Smooth muscle cell (in vitro differentiated cells): Measurements from ENCODE around the gene TEAD1. TPM values are rescaled to one million over a fixed set of nuclear protein-coding genes. Genes with fewer than 3 reads are reported as not detected.
A peak's percentile ranks its signal among the peaks of the same experiment; 100 is the strongest.

ENCODE experiments used
- DNase-seq: peaks from one replicate; lab custom pipeline; 2025; ENCODE audit not compliant: unreplicated experiment; lab: John Stamatoyannopoulos, UW
- H2AFZ ChIP-seq: fragments of 200-600 bp; sonication (generic); 2 replicates; pipeline ENCODE4 v1.6.0; 2016; ENCODE audit warnings: antibody characterized with exemption, low read depth, mild to moderate bottlenecking
- H3F3A ChIP-seq: fragments of 200-600 bp; sonication (generic); 2 replicates; pipeline ENCODE4 v1.6.0; 2017; ENCODE audit warnings: antibody characterized with exemption, low read depth
- H3K27ac ChIP-seq: fragments of 200-600 bp; sonication (generic); 2 replicates; pipeline ENCODE4 v1.5.1; 2016; ENCODE audit warnings: low read depth, mild to moderate bottlenecking
- H3K27me3 ChIP-seq: fragments of 200-600 bp; sonication (generic); 2 replicates; pipeline ENCODE4 v1.6.1; 2016; ENCODE audit warnings: low read depth, mild to moderate bottlenecking
- H3K36me3 ChIP-seq: fragments of 200-600 bp; sonication (generic); 2 replicates; pipeline ENCODE4 v1.5.1; 2016; ENCODE audit warnings: low read depth
- H3K4me1 ChIP-seq: fragments of 200-600 bp; sonication (generic); 2 replicates; pipeline ENCODE4 v1.5.1; 2016; ENCODE audit warnings: low read depth
- H3K4me2 ChIP-seq: fragments of 200-600 bp; sonication (generic); 2 replicates; pipeline ENCODE4 v1.6.0; 2016; ENCODE audit warnings: mild to moderate bottlenecking
- H3K4me3 ChIP-seq: fragments of 200-600 bp; sonication (generic); 2 replicates; pipeline ENCODE4 v1.5.1; 2016; ENCODE audit warnings: mild to moderate bottlenecking
- H3K79me2 ChIP-seq: fragments of 200-600 bp; sonication (generic); 2 replicates; pipeline ENCODE4 v1.6.0; 2016; ENCODE audit warnings: low read depth, mild to moderate bottlenecking
- H3K9ac ChIP-seq: fragments of 200-600 bp; sonication (generic); 2 replicates; pipeline ENCODE4 v1.6.0; 2016; ENCODE audit warnings: low read depth
- H3K9me3 ChIP-seq: fragments of 200-600 bp; sonication (generic); replicated peaks from 2 replicates; pipeline ENCODE4 v1.5.1; 2016; ENCODE audit warnings: low read depth
- H4K20me1 ChIP-seq: fragments of 200-600 bp; sonication (generic); 2 replicates; pipeline ENCODE4 v1.6.0; 2016; ENCODE audit warnings: low read depth
- CTCF ChIP-seq: fragments of 200-600 bp; sonication (generic); IDR thresholded peaks from 2 replicates; pipeline ENCODE4 v1.5.1; 2017; ENCODE audit warnings: borderline replicate concordance, mild to moderate bottlenecking, antibody characterized with exemption; ENCODE audit not compliant: insufficient read depth, poor library complexity, severe bottlenecking
- WGBS: methylation state at CpG from one replicate; pipeline ENCODE4 v1.1.7; 2016; ENCODE audit warnings: low lambda C conversion rate; 5-methylcytosine and 5-hydroxymethylcytosine counted together
- polyA plus RNA-seq: library from polyadenylated mRNA; unstranded; fragments of >200 nt; fragmentation: Nextera tagmentation; extraction: Ambion mirVana; gene quantifications from 2 replicates; pipeline ENCODE4 v1.2.1, GENCODE V29; 2016
- total RNA-seq: library from RNA; depleted of rRNA; stranded (reverse); fragments of >200 nt; gene quantifications from 2 replicates; pipeline ENCODE4 v1.2.3, GENCODE V29; 2014

TEAD1 gene
- total and polyA plus RNA-seq, 2 experiments from 2014 or later, result 63.0 to 181 TPM

DNA sequence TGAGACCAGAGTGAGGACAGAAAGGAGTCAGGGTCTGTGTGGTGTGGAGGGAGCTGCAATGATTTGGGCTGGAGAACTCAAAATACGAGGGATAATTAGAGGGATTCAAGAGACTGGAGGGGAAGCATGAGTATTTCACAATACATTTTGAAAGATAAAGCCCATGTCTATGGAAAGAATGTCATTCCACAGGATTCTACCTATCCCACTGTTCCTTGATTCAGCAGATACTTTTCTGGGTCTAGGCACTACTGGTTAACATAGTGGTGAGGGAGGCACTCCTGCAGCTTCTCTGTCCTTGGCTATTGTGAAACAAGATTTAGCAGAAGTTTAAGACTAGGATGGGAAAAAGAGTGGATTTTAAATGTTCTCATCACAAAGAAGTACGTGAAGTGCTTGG lies 262.0 kb downstream of the TEAD1 start:
- 77% methylated on average over 2 of the region's 2 CpGs for WGBS
- no peaks in the 10 kb centered on the region for H3K4me1 ChIP-seq
- DNase-seq, result no peak
- H4K20me1 ChIP-seq, result peaks cover 36% of the 10 kb centered on the region
- H3K4me2 ChIP-seq, result no peak overlapping the region
- no peak overlapping the region for H3K9ac ChIP-seq
- H3F3A ChIP-seq, result no peaks in the 10 kb centered on the region
- H3K9me3 ChIP-seq, result no peaks in the 10 kb centered on the region
- no peak overlapping the region for H2AFZ ChIP-seq
- H3K36me3 ChIP-seq, result peaks cover 45% of the 10 kb centered on the region
- no peaks in the 10 kb centered on the region for H3K27me3 ChIP-seq
- no peak overlapping the region for H3K4me3 ChIP-seq
- no peak for TF ChIP-seq CTCF
- peaks cover 10% of the 10 kb centered on the region for H3K79me2 ChIP-seq
- peak overlapping the region; percentile 11 for H3K27ac ChIP-seq

GRCh38 chr11:12938590-12939247 lies 264.5 kb downstream of the TEAD1 start:
- Histone ChIP-seq H3K27ac (no peak overlapping the region), H3K4me2 (no peak overlapping the region), H3K4me3 (no peak overlapping the region), H2AFZ (no peak overlapping the region), H3K9me3 (no peaks in the 10 kb centered on the region), H4K20me1 (peaks cover 35% of the 10 kb centered on the region), H3K79me2 (peaks cover 4% of the 10 kb centered on the region), H3K36me3 (peaks cover 33% of the 10 kb centered on the region), H3K27me3 (no peaks in the 10 kb centered on the region), H3K9ac (no peak overlapping the region), H3K4me1 (no peaks in the 10 kb centered on the region), H3F3A (no peaks in the 10 kb centered on the region)
- TF ChIP-seq CTCF, result no peak
- no peak for DNase-seq
- 91% methylated on average over 1 of the region's 1 CpG for WGBS

GRCh38 chr11:12941671-12942070 lies 267.4 kb downstream of the TEAD1 start:
- Histone ChIP-seq H3K27me3 (no peaks in the 10 kb centered on the region), H4K20me1 (peaks cover 31% of the 10 kb centered on the region), H2AFZ (no peak overlapping the region), H3K9me3 (no peaks in the 10 kb centered on the region), H3K4me3 (no peak overlapping the region), H3F3A (peaks cover 1% of the 10 kb centered on the region), H3K9ac (no peak overlapping the region), H3K27ac (peak overlapping the region; percentile 21), H3K79me2 (no peaks in the 10 kb centered on the region), H3K36me3 (peaks cover 29% of the 10 kb centered on the region), H3K4me2 (no peak overlapping the region), H3K4me1 (no peaks in the 10 kb centered on the region)
- WGBS, result 98% methylated on average over 4 of the region's 4 CpGs
- TF ChIP-seq CTCF, result no peak
- no peak for DNase-seq

DNA sequence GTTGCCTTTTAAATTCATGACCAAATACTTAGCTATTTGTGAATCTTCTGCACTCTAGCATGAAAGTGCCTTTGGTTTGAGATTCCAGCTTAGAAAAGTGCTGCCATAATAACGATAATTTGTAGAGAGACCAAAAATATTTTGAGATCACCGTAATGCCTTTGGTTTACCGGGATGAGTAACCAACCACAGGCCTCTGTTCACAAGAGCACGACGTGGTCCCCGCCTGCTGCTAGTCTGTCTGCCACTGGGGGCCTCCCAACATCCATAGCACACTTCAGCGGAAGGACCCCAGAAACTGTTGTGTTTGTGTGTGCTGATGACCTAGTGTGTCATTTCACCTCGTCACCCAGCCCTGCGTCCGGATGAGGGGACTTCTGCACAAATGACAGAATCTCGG lies 267.9 kb downstream of the TEAD1 start:
- no peak for TF ChIP-seq CTCF
- no peaks in the 10 kb centered on the region for H3K9me3 ChIP-seq
- no peak overlapping the region for H3K4me3 ChIP-seq
- H3K9ac ChIP-seq, result no peak overlapping the region
- peak overlapping the region; percentile 21 for H3K27ac ChIP-seq
- no peak for DNase-seq
- H3K36me3 ChIP-seq, result peaks cover 29% of the 10 kb centered on the region
- no peak overlapping the region for H3K4me2 ChIP-seq
- no peaks in the 10 kb centered on the region for H3K27me3 ChIP-seq
- no peaks in the 10 kb centered on the region for H3K79me2 ChIP-seq
- H4K20me1 ChIP-seq, result peaks cover 28% of the 10 kb centered on the region
- 73% methylated on average over 11 of the region's 11 CpGs for WGBS
- no peaks in the 10 kb centered on the region for H3K4me1 ChIP-seq
- H2AFZ ChIP-seq, result no peak overlapping the region
- H3F3A ChIP-seq, result peaks cover 6% of the 10 kb centered on the region
